ENCODE data around the gene CPA2.

The CPA2 gene

GRCh38 chr7:130278860-130279259 is 12.2 kb downstream of the CPA2 start:
- no peak for DNase-seq (ENCODE audit: extremely low read depth in 1 of 2, low read depth in 1 of 2)

GRCh38 chr7:130279286-130279685 is 12.6 kb downstream of the CPA2 start:
- no peak for DNase-seq (ENCODE audit: extremely low read depth in 1 of 2, low read depth in 1 of 2)

GRCh38 chr7:130279906-130280305 is 13.2 kb downstream of the CPA2 start:
- no peak for DNase-seq (ENCODE audit: extremely low read depth in 1 of 2, low read depth in 1 of 2)

- no peak for DNase-seq (ENCODE audit: extremely low read depth in 1 of 2, low read depth in 1 of 2)
Measured at GRCh38 chr7:130281260-130281659, 14.6 kb downstream of the CPA2 start.

GRCh38 chr7:130286881-130287280 is 20.2 kb downstream of the CPA2 start:
- DNase-seq (ENCODE audit: extremely low read depth in 1 of 2, low read depth in 1 of 2): no peak

GRCh38 chr7:130288168-130288567 is 21.5 kb downstream of the CPA2 start:
- DNase-seq (ENCODE audit: extremely low read depth in 1 of 2, low read depth in 1 of 2): no peak

GRCh38 chr7:130288829-130289228 is 22.2 kb downstream of the CPA2 start:
- no peak for DNase-seq (ENCODE audit: extremely low read depth in 1 of 2, low read depth in 1 of 2)

GRCh38 chr7:130289478-130289877 is 22.8 kb downstream of the CPA2 start:
- DNase-seq (ENCODE audit: extremely low read depth in 1 of 2, low read depth in 1 of 2): no peak

GRCh38 chr7:130290745-130291144 is 24.1 kb downstream of the CPA2 start:
- no peak for DNase-seq (ENCODE audit: extremely low read depth in 1 of 2, low read depth in 1 of 2)

GRCh38 chr7:130292682-130293257 is 26.1 kb downstream of the CPA2 start, which contains the start of gene CPA4:
CPA4 (plus strand) TSS chr7:130293161; CDS start chr7:130293181, 20 bp downstream.
- no peak for DNase-seq (ENCODE audit: extremely low read depth in 1 of 2, low read depth in 1 of 2)

GRCh38 chr7:130293521-130293920 is 26.9 kb downstream of the CPA2 start:
- no peak for DNase-seq (ENCODE audit: extremely low read depth in 1 of 2, low read depth in 1 of 2)

- DNase-seq (ENCODE audit: extremely low read depth in 1 of 2, low read depth in 1 of 2): no peak
Measured at GRCh38 chr7:130294314-130294713, 27.7 kb downstream of the CPA2 start.

- DNase-seq (ENCODE audit: extremely low read depth in 1 of 2, low read depth in 1 of 2): no peak
Measured at GRCh38 chr7:130296221-130296951, 29.7 kb downstream of the CPA2 start.

GRCh38 chr7:130297628-130298543 is 31.2 kb downstream of the CPA2 start:
- no peak for DNase-seq (ENCODE audit: extremely low read depth in 1 of 2, low read depth in 1 of 2)

- no peak for DNase-seq (ENCODE audit: extremely low read depth in 1 of 2, low read depth in 1 of 2)
Measured at GRCh38 chr7:130298544-130299326, 32.1 kb downstream of the CPA2 start.

- no peak for DNase-seq (ENCODE audit: extremely low read depth in 1 of 2, low read depth in 1 of 2)
Measured at GRCh38 chr7:130299866-130300265, 33.2 kb downstream of the CPA2 start.

GRCh38 chr7:130301501-130302020 is 34.9 kb downstream of the CPA2 start:
- DNase-seq (ENCODE audit: extremely low read depth in 1 of 2, low read depth in 1 of 2): no peak

GRCh38 chr7:130302649-130303048 is 36.0 kb downstream of the CPA2 start:
- no peak for DNase-seq (ENCODE audit: extremely low read depth in 1 of 2, low read depth in 1 of 2)

- no peak for DNase-seq (ENCODE audit: extremely low read depth in 1 of 2, low read depth in 1 of 2)
Measured at GRCh38 chr7:130303127-130303526, 36.5 kb downstream of the CPA2 start.

- no peak for DNase-seq (ENCODE audit: extremely low read depth in 1 of 2, low read depth in 1 of 2)
Measured at GRCh38 chr7:130303551-130303950, 36.9 kb downstream of the CPA2 start.

GRCh38 chr7:130303982-130304381 is 37.3 kb downstream of the CPA2 start:
- DNase-seq (ENCODE audit: extremely low read depth in 1 of 2, low read depth in 1 of 2): no peak

Data from activated CD8-positive, alpha-beta memory T cell treated with anti-CD3 and anti-CD28 coated beads for 1 hour (primary cell).